GM12801 (cell line): ENCODE results near the gene DNAI1.

Experiments
- TF ChIP-seq, protein P1 (sequence below): IDR thresholded peaks from one replicate; pipeline ENCODE4 v1.5.1; 2011; ENCODE audit warnings: control low read depth; ENCODE audit not compliant: insufficient read length; ENCODE audit errors: extremely low read depth

The DNAI1 gene

DNA sequence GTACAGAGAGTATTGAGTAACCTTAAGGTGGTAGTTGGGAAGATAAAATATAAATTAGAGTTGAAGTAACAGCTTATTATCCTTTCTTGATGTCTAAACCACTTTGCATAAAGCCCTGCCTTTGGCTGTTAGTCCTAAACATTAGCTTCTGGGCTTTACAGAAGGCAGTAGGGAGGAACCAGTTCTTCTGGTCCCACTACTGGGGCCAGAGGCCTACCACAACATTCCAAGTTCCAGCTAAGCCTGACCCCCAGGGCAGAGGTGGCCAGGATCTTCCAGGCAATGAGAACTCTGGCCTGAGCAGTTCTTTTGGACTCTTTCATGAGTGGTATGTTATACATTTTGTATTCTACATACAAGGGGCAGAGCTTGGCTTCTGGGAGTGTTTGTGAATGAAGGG, 26.1 kb downstream of the DNAI1 start:
- TF ChIP-seq, protein P1, sequence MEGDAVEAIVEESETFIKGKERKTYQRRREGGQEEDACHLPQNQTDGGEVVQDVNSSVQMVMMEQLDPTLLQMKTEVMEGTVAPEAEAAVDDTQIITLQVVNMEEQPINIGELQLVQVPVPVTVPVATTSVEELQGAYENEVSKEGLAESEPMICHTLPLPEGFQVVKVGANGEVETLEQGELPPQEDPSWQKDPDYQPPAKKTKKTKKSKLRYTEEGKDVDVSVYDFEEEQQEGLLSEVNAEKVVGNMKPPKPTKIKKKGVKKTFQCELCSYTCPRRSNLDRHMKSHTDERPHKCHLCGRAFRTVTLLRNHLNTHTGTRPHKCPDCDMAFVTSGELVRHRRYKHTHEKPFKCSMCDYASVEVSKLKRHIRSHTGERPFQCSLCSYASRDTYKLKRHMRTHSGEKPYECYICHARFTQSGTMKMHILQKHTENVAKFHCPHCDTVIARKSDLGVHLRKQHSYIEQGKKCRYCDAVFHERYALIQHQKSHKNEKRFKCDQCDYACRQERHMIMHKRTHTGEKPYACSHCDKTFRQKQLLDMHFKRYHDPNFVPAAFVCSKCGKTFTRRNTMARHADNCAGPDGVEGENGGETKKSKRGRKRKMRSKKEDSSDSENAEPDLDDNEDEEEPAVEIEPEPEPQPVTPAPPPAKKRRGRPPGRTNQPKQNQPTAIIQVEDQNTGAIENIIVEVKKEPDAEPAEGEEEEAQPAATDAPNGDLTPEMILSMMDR, result no peak

DNA sequence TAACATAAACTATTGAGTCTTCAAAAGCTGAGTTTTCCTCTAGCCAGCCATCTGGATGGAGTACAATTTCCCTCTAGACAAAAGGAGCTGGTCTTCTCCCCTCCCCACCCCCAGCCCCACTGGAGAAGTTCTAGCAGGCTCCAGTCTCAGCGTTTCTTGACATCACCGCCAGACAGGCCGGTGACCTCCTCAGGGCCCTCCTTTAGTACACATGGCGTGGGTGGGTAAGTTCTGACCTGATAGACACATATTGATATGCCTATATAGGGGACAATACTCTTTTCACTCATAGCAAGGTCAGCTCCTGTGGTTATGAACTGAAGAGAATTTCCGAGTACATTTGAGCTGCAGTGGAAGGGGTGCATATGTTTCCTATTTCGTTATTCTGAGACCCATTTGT, 27.2 kb downstream of the DNAI1 start:
- TF ChIP-seq, protein P1, result no peak

DNA sequence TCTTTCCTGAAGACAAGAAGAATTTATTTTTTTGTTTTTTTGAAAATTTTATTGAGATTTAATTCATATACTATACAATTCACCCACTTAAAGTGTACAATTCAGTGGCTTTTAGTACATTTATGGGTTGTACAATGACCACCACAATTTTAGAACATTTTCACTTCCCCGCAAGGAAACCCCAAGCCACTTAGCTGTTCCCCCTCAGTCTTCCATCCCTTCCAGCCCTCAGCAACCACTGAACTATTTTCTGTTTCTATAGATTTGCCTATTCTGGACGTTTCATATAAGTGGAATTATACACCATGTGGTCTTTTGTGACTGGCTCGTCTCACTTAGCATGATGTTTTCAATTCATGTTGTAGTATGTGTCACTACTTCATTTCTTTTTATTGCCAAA, 28.0 kb downstream of the DNAI1 start:
- TF ChIP-seq, protein P1, result no peak

DNA sequence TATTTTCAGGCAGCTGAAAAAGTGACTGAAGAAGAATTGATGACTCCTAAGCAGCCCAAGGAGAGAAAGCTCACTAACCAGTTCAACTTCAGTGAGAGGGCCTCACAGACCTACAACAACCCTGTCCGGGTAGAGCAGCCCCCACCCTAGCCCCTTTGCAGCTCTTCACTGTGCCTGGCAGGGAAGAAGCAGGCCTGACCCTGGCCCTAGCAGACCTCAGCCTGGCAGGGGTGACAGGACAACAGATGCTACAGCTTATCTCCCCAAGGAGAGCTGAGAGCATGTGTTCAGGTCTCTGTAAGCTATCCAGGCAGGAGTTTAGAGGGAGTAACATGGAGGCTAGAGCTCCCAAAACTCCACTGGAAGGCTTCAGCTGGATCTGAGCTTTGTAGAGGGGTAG, 31.8 kb downstream of the DNAI1 start:
- TF ChIP-seq, protein P1, result no peak

DNA sequence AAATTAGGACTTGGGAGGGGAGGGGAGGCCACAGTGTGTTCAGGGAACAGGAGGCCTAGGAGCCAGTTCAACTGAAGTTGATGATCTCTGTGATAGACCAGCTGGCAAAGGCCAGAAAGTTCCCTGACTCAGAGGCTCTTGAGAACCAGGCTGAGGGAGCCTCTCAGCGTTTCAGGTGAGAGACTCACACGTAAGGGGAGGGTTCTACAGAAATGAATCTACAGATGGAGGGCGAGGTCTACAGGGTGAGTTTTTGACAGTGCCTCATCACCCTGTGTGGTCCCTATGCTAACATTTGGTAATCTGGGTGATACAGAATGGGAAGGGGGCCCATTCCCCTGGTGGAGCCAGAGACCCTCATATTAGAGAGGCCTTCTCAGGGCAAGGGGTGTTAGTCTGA, 32.2 kb downstream of the DNAI1 start:
- TF ChIP-seq, protein P1, result no peak

DNA sequence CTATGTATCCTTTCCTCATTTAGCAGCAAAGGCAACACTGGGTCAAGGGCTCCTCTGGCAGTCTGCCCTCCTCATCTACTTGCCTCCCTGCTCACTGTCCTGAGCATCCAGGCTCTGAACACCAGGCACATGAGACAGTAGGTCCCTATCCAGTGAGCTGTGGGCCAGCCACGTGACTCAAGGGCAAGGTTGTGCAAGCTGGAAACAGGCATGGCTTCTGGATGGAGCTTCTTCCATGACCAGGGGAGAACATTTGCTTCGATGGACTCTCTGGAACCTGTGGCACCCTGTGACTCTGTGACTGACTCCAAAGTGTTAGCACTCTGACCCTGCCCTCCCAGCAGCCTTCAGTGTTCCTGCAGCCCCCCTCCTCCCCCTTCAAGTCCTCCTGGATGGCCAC, 33.0 kb downstream of the DNAI1 start:
- TF ChIP-seq, protein P1, result no peak

DNA sequence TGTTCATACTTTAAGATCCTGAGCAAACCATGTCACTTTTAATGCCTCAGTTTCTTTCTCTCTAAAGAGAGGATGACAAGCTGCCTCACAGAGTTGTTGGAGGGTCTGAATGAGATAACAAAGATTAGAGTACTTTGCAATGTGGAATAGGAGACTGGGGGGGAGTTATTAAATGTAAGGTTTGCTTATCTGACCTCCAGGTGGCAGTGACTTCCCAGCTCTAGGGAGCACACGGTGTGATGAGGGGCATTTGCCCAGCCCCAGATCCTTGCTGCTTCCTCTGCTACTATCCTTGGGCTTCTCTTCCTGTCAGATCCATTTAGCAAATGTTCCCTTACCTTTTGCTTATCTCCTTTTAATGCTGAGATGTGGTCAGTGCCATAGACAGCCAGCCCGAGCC, 33.4 kb downstream of the DNAI1 start:
- TF ChIP-seq, protein P1, result no peak
